Measurements from ENCODE around the gene PON1. TPM values are rescaled to one million over a fixed set of nuclear protein-coding genes. Genes with fewer than 3 reads are reported as not detected.

The PON1 gene
- total RNA-seq, 1 donor from 2014 or later, result not detected

DNA sequence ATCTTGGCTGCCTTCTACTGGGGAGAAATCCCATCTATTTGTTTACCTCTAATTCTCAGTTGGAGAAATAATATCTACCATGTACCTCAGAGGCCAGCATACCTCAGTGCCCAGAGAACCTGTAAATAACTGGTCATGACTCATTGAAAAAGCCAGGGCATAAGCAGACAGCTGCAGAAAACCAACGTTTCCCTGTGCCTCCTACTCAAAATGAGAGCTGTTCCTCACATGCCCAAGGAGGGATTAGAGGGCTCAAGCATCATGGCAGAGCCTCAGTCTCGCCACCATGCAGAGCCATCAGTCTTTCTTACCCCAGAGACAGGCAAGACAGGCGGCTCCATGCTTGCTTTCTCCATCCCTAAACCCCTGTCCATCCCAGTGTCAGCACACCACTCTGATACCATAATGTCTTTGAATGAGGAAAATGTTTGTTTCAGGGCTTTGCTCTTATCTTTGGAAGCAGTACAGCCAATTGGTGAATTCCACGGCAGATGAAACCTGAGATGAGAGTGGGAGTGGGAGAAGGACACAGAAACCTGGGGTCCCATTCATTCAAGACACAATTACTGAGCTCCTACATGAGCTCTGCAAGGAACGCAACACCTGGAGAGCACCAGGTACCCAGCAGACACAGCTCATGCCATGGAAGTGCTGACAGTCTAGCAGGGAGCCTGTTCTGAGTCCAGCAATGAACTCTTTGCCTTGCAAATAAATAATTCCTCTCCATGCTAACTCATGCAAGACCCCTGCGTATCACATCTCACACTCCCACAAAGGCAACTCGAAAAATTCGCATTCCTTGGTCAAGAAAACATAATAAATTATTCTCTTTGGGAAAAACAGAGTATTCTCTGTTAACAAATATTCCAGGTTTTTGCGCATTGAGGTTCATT is 21.1 kb downstream of the PON1 start:
- POLR2A ChIA-PET, result no interaction called here
- H3K4me3 Mint-ChIP-seq, result no peak overlapping the region
- TF ChIP-seq, protein P1, sequence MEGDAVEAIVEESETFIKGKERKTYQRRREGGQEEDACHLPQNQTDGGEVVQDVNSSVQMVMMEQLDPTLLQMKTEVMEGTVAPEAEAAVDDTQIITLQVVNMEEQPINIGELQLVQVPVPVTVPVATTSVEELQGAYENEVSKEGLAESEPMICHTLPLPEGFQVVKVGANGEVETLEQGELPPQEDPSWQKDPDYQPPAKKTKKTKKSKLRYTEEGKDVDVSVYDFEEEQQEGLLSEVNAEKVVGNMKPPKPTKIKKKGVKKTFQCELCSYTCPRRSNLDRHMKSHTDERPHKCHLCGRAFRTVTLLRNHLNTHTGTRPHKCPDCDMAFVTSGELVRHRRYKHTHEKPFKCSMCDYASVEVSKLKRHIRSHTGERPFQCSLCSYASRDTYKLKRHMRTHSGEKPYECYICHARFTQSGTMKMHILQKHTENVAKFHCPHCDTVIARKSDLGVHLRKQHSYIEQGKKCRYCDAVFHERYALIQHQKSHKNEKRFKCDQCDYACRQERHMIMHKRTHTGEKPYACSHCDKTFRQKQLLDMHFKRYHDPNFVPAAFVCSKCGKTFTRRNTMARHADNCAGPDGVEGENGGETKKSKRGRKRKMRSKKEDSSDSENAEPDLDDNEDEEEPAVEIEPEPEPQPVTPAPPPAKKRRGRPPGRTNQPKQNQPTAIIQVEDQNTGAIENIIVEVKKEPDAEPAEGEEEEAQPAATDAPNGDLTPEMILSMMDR (IDR thresholded peaks at IDR 0.05), result no peak

DNA sequence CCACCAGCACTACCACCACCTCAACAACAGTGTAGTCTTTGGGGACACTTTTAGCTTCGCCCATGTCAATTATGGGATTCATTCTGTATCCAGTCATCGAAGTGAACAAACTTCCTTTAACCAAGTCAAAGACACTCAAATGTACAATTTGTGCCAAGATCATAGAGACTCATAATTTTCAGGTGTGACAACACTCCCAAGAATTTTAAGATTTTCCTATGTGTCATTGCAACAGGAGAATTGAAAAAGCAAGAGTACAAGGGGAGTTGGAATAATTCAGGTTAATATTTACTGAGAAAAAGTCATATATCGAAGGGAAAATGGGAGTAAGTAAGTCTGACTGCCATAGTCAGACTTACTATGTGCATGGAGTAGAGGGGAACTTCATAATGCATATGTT is 26.2 kb downstream of the PON1 start:
- intact Hi-C loops (cut with micrococcal nuclease), result no loop called here
- Mint-ChIP-seq H3K4me3 (no peak overlapping the region), H3K27me3 (peaks cover 4% of the 10 kb centered on the region), H3K27ac (no peak overlapping the region), H3K4me1 (no peaks in the 10 kb centered on the region), H3K36me3 (ENCODE audit: low read depth) (no peaks in the 10 kb centered on the region), H3K9me3 (no peaks in the 10 kb centered on the region)
- POLR2A ChIA-PET, result no interaction called here
- TF ChIP-seq, protein P1 (IDR thresholded peaks at IDR 0.05), result no peak
- ATAC-seq (ENCODE audit: low read depth) (no peak), DNase-seq (no peak)
- CTCF ChIA-PET, result no interaction called here

More for the DNA sequence above, 21.1 kb downstream of the PON1 start:
- H3K4me1 Mint-ChIP-seq, result no peaks in the 10 kb centered on the region
- peaks cover 6% of the 10 kb centered on the region for H3K27me3 Mint-ChIP-seq
- H3K27ac Mint-ChIP-seq, result no peak overlapping the region
- no peaks in the 10 kb centered on the region for H3K9me3 Mint-ChIP-seq
- no peak for DNase-seq
- intact Hi-C loops (cut with micrococcal nuclease), result no loop called here
- no peaks in the 10 kb centered on the region for H3K36me3 Mint-ChIP-seq (ENCODE audit: low read depth)
- CTCF ChIA-PET, result no interaction called here
- ATAC-seq (ENCODE audit: low read depth), result no peak

DNA sequence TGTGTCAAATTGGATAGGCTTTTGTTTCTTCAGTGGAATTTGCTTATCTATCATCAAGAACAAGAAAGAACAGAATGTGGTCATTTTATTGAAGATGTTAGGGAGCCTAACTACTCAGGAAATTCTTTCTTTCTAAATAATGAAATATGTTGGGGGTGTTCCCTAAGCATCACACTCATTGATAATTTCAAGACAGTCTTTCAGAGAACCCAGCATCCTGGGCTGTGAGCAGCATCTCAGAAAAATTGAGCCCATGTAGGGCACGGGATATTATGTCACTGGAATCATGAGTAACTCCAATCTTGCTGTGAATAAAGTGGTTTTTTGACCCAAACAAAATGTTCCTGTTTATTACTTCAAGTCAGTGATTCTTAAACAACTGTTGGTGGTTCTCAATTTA is 27.3 kb downstream of the PON1 start:
- peaks cover 4% of the 10 kb centered on the region for H3K27me3 Mint-ChIP-seq
- no peak for DNase-seq
- TF ChIP-seq, protein P1 (IDR thresholded peaks at IDR 0.05), result no peak
- H3K36me3 Mint-ChIP-seq (ENCODE audit: low read depth), result no peaks in the 10 kb centered on the region
- CTCF ChIA-PET, result no interaction called here
- POLR2A ChIA-PET, result no interaction called here
- H3K4me1 Mint-ChIP-seq, result no peaks in the 10 kb centered on the region
- no peak overlapping the region for H3K4me3 Mint-ChIP-seq
- intact Hi-C loops (cut with micrococcal nuclease), result no loop called here
- ATAC-seq (ENCODE audit: low read depth), result no peak
- no peaks in the 10 kb centered on the region for H3K9me3 Mint-ChIP-seq
- H3K27ac Mint-ChIP-seq, result no peak overlapping the region

GRCh38 chr7:95296456-95296855 is 27.9 kb downstream of the PON1 start:
- Mint-ChIP-seq H3K4me3 (no peak overlapping the region), H3K36me3 (ENCODE audit: low read depth) (no peaks in the 10 kb centered on the region), H3K27me3 (peaks cover 4% of the 10 kb centered on the region), H3K4me1 (no peaks in the 10 kb centered on the region), H3K9me3 (no peaks in the 10 kb centered on the region), H3K27ac (no peak overlapping the region)
- ATAC-seq (ENCODE audit: low read depth) (no peak), DNase-seq (no peak)
- intact Hi-C loops (cut with micrococcal nuclease), result no loop called here
- TF ChIP-seq, protein P1 (IDR thresholded peaks at IDR 0.05), result no peak
- POLR2A ChIA-PET, result no interaction called here
- CTCF ChIA-PET, result no interaction called here

DNA sequence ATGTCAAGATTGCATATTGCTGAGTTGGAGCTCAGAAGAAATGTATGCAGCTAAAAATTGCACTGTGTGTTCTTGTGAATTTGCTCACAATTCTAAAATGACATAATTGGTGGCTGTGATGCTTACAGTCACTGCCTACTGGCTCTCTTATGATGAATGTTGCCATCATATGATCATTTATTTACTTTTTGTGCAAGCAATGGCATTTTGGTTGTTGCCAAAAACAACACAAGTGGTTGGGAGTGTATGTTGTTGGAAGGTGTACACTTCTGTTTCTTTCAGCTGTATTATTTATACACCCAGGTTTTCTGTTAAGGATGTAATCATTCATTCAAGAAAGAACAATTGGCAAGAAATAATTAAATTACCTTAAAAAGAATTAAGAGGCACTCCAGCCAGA is 28.9 kb downstream of the PON1 start:
- no peaks in the 10 kb centered on the region for H3K9me3 Mint-ChIP-seq
- TF ChIP-seq, protein P1 (IDR thresholded peaks at IDR 0.05), result no peak
- ChIA-PET CTCF (no interaction called here), POLR2A (no interaction called here)
- ATAC-seq (ENCODE audit: low read depth) (no peak), DNase-seq (no peak)
- intact Hi-C loops (cut with micrococcal nuclease), result no loop called here
- H3K4me1 Mint-ChIP-seq, result no peaks in the 10 kb centered on the region
- no peak overlapping the region for H3K27ac Mint-ChIP-seq
- H3K4me3 Mint-ChIP-seq, result no peak overlapping the region
- peaks cover 4% of the 10 kb centered on the region for H3K27me3 Mint-ChIP-seq
- no peaks in the 10 kb centered on the region for H3K36me3 Mint-ChIP-seq (ENCODE audit: low read depth)
